Measurements from ENCODE around the gene RHOBTB1.

- TF ChIP-seq EP300 (IDR thresholded peaks at IDR 0.05; ENCODE audit: borderline replicate concordance) (no peak), YY1 (IDR thresholded peaks at IDR 0.05; ENCODE audit: low read depth) (no peak), CEBPB (IDR thresholded peaks at IDR 0.05) (no peak), RAD21 (IDR thresholded peaks at IDR 0.05; ENCODE audit: low read depth) (no peak), REST (IDR thresholded peaks at IDR 0.05; ENCODE audit: low read depth) (no peak), USF1 (IDR thresholded peaks at IDR 0.05) (no peak), FOXM1 (IDR thresholded peaks at IDR 0.05; ENCODE audit: borderline replicate concordance, low read depth) (no peak), MAX (IDR thresholded peaks at IDR 0.05) (no peak), TAF1 (IDR thresholded peaks at IDR 0.05; ENCODE audit: low read depth) (no peak), EGR1 (IDR thresholded peaks at IDR 0.05) (no peak), ZBTB7A (IDR thresholded peaks at IDR 0.05; ENCODE audit: low read depth) (no peak), TCF12 (IDR thresholded peaks at IDR 0.05; ENCODE audit: low read depth) (no peak), CREB1 (IDR thresholded peaks at IDR 0.05; ENCODE audit: low read depth) (no peak)
Measured at GRCh38 chr10:60825520-60825919, 118.5 kb downstream of the RHOBTB1 start.

Measured in Ishikawa (cell line).